Stimulated activated CD8-positive, alpha-beta memory T cell treated with anti-CD3 and anti-CD28 coated beads, Interleukin-2, amount 100 ng/mL, for 48 hours (primary cell): ENCODE results near the gene RIOK3.

Experiments used
- DNase-seq, 2 donors: peaks; one replicate each; pipeline ENCODE4 v3.0.0-alpha.2; 2020; ENCODE audit warnings: low read depth in 2 of 2

The RIOK3 gene

GRCh38 chr18:23528580-23529472 lies 75.7 kb downstream of the RIOK3 start:
- no peak for DNase-seq

GRCh38 chr18:23529604-23530003 lies 76.5 kb downstream of the RIOK3 start:
- no peak for DNase-seq

DNA sequence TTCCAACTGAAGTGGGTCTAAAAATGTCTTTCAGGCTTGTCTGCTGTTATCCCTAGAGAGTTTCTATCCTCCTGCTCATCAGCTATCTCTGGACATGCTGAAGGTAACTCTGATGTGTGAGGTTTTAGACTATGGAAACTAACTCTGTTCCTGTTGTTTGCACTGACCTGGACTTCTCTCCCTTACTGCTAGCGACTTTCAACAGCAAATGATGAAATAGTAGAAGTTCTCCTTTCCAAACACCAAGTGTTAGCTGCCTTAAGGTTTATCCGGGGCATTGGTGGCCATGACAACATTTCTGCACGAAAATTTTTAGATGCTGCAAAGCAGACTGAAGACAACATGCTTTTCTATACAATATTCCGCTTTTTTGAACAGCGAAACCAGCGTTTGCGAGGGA lies 77.1 kb downstream of the RIOK3 start:
- no peak for DNase-seq

GRCh38 chr18:23531912-23532311 lies 78.8 kb downstream of the RIOK3 start:
- no peak for DNase-seq
